GM19351 (cell line): ENCODE results near the gene ARMC8.

Experiments used
- ATAC-seq: cut with Tn5 transposase; IDR thresholded peaks from one replicate; pipeline ENCODE4 v1.9.1; 2021; ENCODE audit warnings: mild to moderate bottlenecking, moderate library complexity; ENCODE audit not compliant: unreplicated experiment

The ARMC8 gene

DNA sequence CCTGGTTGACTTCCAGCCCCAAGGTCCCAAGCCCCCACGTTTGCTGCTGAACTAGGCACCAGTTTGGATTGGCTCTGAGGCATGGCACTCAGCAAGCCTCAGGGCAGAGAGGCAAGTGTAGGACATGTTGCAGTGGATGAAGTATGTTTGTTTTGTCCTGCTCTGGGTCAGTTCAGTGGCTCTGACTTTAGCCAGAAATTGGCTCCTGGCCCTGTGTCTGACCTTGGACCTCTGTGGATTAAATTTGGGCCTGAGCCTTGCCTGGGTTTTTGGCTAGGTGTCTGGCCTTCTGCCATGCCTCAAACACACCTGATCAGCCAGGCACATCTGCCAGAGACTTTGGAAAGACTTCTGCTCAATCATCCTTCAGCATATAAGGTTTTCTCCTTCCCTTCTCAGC is 157.7 kb downstream of the ARMC8 start:
- no peak for ATAC-seq
